Raji (cell line): Measurements from ENCODE around the gene ITGBL1.

ENCODE experiments used
- POLR2A ChIP-seq: IDR thresholded peaks from 2 replicates; pipeline ENCODE4 v1.6.1; 2011; ENCODE audit warnings: low read depth, low read length, control low read depth; ENCODE audit not compliant: insufficient read depth

Gene ITGBL1

DNA sequence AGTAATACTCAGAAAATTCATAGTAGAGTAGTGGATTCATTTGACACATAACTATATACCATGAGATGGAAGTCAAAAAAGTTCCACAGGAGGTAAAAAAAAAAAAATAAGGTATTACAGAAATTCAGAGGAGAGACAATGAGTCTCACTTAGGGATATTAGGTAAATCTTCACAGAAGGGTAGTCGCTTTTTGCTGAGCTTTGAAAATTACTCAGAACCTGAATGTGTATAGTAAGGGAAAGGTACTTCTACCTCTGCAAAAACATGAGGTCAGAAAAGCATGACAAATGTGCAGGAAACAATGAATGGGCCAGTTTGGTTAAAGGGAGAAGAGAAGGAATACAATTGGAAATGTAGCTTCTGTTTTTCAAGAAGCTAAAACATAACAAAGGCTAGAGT is 250.6 kb downstream of the ITGBL1 start:
- TF ChIP-seq POLR2A, result no peak

- no peak for TF ChIP-seq POLR2A
Observed at GRCh38 chr13:101703838-101704237, 251.4 kb downstream of the ITGBL1 start.

DNA sequence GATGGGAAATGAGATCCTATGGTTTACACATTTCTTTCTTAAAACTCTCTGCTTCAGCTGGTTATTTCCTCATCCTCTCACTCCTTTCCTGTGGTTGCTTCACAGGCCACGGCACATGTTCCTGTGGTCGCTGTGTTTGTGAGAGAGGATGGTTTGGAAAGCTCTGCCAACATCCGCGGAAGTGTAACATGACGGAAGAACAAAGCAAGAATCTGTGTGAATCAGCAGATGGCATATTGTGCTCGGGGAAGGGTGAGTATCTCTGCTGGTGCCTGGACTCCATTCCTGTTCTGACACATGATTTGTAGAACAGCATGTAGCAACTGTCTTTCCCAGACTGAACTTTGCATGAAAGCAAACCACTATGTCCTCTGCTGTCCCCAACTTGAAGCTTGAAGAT is 254.2 kb downstream of the ITGBL1 start:
- TF ChIP-seq POLR2A, result no peak

DNA sequence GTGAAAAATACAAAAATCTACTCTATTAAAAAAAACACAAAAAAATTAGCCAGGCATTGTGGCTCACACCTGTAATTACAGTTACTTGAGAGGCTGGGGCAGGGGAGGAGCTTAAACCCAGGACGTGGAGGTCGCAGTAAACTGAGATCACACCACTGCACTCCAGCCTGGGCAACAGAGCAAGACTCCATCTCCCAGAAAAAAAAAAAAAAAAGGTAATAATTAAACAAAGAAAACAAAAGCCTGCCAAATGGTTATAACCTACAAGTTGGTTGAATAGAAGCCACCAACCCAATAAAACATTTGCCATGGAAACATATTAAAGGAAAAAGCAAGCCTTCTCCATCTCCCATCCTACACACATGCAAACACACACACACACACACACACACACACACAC is 255.2 kb downstream of the ITGBL1 start:
- TF ChIP-seq POLR2A, result no peak

- TF ChIP-seq POLR2A, result no peak
Observed at GRCh38 chr13:101708115-101708514, 255.6 kb downstream of the ITGBL1 start.

GRCh38 chr13:101709952-101710351 is 257.5 kb downstream of the ITGBL1 start:
- TF ChIP-seq POLR2A, result no peak

DNA sequence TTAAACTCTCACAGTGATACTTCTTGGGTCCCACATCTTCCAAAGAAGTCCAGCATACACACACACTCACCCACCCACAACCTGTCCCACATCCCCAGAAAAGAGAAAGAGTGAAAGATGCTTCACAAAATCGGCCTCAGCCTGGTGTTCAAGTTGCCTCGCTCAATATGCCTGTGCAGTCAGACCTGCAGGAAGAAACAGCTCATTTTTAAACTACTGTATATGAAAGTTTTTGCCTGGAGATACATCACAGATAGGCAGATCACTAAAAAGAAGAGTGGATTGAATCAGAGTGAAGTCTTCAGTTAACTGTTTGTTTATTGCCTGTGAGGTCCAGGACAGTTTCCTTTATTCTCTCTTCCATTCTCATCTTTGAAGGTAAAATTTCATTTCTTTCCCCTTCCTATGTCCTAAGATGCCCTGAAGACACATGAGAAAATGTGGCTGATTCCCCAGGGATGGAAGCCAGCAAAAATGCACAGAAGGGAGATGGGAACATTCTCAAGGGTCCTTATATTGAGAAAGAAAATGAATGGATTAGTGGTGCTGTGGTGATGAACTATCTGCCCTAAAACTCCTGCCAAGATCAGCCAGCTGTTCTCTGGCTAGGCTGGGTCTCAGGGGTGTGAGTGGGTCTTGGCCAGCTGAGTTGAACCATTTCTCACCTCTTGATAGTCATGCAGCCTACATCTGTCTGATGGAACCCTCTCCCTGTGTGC is 259.0 kb downstream of the ITGBL1 start:
- no peak for TF ChIP-seq POLR2A

GRCh38 chr13:101712026-101712348 is 259.5 kb downstream of the ITGBL1 start:
- no peak for TF ChIP-seq POLR2A

DNA sequence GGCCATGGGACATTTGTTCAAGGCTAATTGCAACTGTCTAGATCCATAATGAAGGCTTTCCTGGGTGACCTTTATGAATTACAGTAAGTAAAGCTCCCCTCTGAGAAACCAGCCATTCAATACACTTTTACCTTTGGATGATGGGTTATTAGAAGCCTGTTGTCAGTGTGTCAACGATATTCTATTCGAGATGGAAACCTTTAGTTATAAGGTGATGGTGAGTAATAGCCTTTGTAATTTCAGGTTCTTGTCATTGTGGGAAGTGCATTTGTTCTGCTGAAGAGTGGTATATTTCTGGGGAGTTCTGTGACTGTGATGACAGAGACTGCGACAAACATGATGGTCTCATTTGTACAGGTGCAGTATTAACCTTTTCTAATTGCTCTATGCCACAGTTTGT is 261.7 kb downstream of the ITGBL1 start:
- no peak for TF ChIP-seq POLR2A

- TF ChIP-seq POLR2A, result no peak
Observed at GRCh38 chr13:101717353-101717752, 264.9 kb downstream of the ITGBL1 start.

DNA sequence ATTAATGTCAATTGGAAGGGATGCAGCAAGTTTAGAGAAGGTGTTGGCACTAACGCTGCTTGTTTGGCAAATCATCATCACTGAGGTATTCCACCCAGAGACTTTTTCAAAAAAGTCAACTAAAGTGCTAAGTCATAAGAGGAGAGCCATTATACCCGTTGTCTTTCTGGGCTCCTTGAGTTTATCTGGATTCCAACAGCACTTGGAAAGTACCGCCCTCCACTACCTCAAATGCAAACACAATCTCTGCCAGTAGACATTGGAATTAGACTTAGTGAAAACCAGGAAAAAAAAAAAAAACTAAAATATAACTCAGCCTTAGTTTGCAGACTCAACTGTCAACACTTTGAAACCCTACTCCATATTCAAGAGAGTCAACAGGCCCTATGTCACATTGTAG is 266.0 kb downstream of the ITGBL1 start:
- TF ChIP-seq POLR2A, result no peak

- no peak for TF ChIP-seq POLR2A
Observed at GRCh38 chr13:101726681-101727080, 274.2 kb downstream of the ITGBL1 start.

DNA sequence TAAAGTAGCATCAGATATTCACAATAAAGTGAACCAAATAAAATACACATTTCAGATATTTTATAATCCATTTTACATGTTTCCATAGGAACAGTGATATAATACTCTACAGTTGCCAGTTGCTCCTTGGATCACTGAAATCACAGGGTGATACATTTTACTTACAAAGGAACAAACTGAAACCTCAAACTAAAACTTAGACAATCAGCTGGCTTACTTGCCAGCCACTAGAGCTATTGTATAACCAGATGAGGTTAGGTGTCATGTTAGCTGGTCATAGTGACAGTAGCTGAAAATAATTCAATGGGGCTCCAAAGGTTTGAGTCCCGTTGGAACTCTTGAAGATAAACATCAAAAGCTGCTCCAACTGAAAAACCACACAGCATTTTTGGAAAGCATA is 274.6 kb downstream of the ITGBL1 start:
- no peak for TF ChIP-seq POLR2A

GRCh38 chr13:101728021-101728420 is 275.5 kb downstream of the ITGBL1 start:
- no peak for TF ChIP-seq POLR2A

DNA sequence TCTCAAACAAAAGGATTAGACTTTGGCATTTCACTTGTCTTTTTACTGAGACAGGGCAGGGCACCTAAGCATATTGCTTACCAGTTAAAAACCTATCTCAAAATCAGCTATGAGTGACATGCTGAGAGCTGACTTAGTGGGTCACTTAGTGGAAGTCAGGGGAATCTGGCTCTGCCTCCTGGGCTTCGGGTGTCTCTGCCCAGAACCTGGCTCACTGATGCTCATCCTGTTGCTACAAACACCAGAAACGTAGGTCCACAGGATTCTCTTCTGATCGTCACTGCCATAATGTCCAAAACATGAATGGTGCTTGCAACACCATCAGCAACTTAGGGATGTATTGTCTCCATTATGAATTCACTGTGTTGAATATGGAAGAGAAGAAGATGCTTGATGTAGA is 276.1 kb downstream of the ITGBL1 start:
- no peak for TF ChIP-seq POLR2A

- TF ChIP-seq POLR2A, result no peak
Observed at GRCh38 chr13:101730420-101731000, 278.0 kb downstream of the ITGBL1 start.

- no peak for TF ChIP-seq POLR2A
Observed at GRCh38 chr13:101736566-101736965, 284.1 kb downstream of the ITGBL1 start.

GRCh38 chr13:101738336-101738735 is 285.9 kb downstream of the ITGBL1 start:
- TF ChIP-seq POLR2A, result no peak
